ENCODE measurements around the gene FGFR4. TPM values are rescaled to one million over a fixed set of nuclear protein-coding genes. Genes with fewer than 3 reads are reported as not detected.

The FGFR4 gene
- polyA plus RNA-seq, 4 donors = 7.6 to 118 (median 39.7) TPM

- Histone ChIP-seq H3K27ac (ENCODE audit: low read depth in 1 of 3, low read length in 2 of 3) (peak overlapping the region; percentile 56 to 90 (median 75)), H3K4me1 (ENCODE audit: control insufficient read depth in 3 of 3, insufficient read depth in 2 of 3, low read depth in 1 of 3, low read length in 2 of 3) (peaks cover 5 to 28% (median 17%) of the 10 kb centered on the region in 3 donors), H3K27me3 (ENCODE audit: control insufficient read depth in 3 of 3, insufficient read depth in 3 of 3, low read length in 3 of 3) (no peaks in the 10 kb centered on the region), H3K4me3 (ENCODE audit: low read depth in 1 of 3, low read length in 3 of 3) (peak overlapping the region; percentile 65 to 77 (median 72)), H3K36me3 (ENCODE audit: control insufficient read depth in 3 of 3, insufficient read depth in 2 of 3, low read depth in 1 of 3, low read length in 3 of 3) (peaks cover 0 to 20% (median 2%) of the 10 kb centered on the region in 3 donors), H3K9me3 (ENCODE audit: control insufficient read depth in 2 of 2, insufficient read depth in 1 of 2, low read depth in 1 of 2, low read length in 1 of 2) (no peaks in the 10 kb centered on the region)
- FAIRE-seq = no peak
- DNase-seq = peak; percentile 54 to 90
- WGBS, 3 donors = 0 to 1% (median 0%) methylated on average over 42 to 83 of the region's 83 CpGs
These were observed 47.4 kb downstream of the FGFR4 start for GRCh38 chr5:177133853-177134696.

- Histone ChIP-seq H3K27ac (ENCODE audit: low read depth in 1 of 3, low read length in 2 of 3) (peak overlapping the region; percentile 56 to 90 (median 75)), H3K9me3 (ENCODE audit: control insufficient read depth in 2 of 2, insufficient read depth in 1 of 2, low read depth in 1 of 2, low read length in 1 of 2) (no peaks in the 10 kb centered on the region), H3K4me3 (ENCODE audit: low read depth in 1 of 3, low read length in 3 of 3) (peak overlapping the region; percentile 65 to 77 (median 72)), H3K4me1 (ENCODE audit: control insufficient read depth in 3 of 3, insufficient read depth in 2 of 3, low read depth in 1 of 3, low read length in 2 of 3) (peaks cover 5 to 28% (median 17%) of the 10 kb centered on the region in 3 donors), H3K36me3 (ENCODE audit: control insufficient read depth in 3 of 3, insufficient read depth in 2 of 3, low read depth in 1 of 3, low read length in 3 of 3) (peaks cover 0 to 23% (median 2%) of the 10 kb centered on the region in 3 donors), H3K27me3 (ENCODE audit: control insufficient read depth in 3 of 3, insufficient read depth in 3 of 3, low read length in 3 of 3) (no peaks in the 10 kb centered on the region)
- no peak for FAIRE-seq
- 10 to 15% (median 11%) methylated on average over 13 of the region's 13 CpGs for WGBS, 3 donors
- no peak for DNase-seq
These were observed 48.0 kb downstream of the FGFR4 start for GRCh38 chr5:177134697-177135225.

GRCh38 chr5:177140312-177140711, 53.6 kb downstream of the FGFR4 start:
- Histone ChIP-seq H3K9me3 (ENCODE audit: control insufficient read depth in 2 of 2, insufficient read depth in 1 of 2, low read depth in 1 of 2, low read length in 1 of 2) (no peaks in the 10 kb centered on the region), H3K4me3 (ENCODE audit: low read depth in 1 of 3, low read length in 3 of 3) (no peak overlapping the region), H3K4me1 (ENCODE audit: control insufficient read depth in 3 of 3, insufficient read depth in 2 of 3, low read depth in 1 of 3, low read length in 2 of 3) (peaks cover 0 to 13% (median 11%) of the 10 kb centered on the region in 3 donors), H3K27ac (ENCODE audit: low read depth in 1 of 3, low read length in 2 of 3) (no peak overlapping the region), H3K36me3 (ENCODE audit: control insufficient read depth in 3 of 3, insufficient read depth in 2 of 3, low read depth in 1 of 3, low read length in 3 of 3) (peaks cover 3 to 43% (median 4%) of the 10 kb centered on the region in 3 donors), H3K27me3 (ENCODE audit: control insufficient read depth in 3 of 3, insufficient read depth in 3 of 3, low read length in 3 of 3) (no peaks in the 10 kb centered on the region)
- no peak for DNase-seq
- 76 to 92% (median 86%) methylated on average over 2 of the region's 2 CpGs for WGBS, 3 donors
- no peak for FAIRE-seq

DNA sequence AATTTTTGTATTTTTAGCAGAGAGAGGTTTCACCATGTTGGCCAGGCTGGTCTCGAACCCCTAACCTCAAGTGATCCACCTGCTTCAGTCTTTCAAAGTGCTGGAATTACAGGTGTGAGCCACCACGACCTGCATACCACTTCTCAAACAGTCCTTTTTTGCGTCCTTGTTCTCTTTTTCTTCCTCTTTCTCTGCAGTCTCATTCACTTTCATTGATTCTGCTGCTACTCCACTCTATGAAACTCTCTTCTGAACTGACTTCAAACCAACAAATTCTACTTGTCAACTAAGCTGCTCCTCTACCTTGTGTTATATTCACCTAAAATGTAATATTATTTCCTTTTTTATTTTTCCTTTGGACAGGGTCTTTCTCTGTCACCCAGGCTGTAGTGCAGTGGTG, 54.8 kb downstream of the FGFR4 start:
- Histone ChIP-seq H3K4me3 (ENCODE audit: low read depth in 1 of 3, low read length in 3 of 3) (no peak overlapping the region), H3K4me1 (ENCODE audit: control insufficient read depth in 3 of 3, insufficient read depth in 2 of 3, low read depth in 1 of 3, low read length in 2 of 3) (peaks cover 0 to 3% (median 3%) of the 10 kb centered on the region in 3 donors), H3K36me3 (ENCODE audit: control insufficient read depth in 3 of 3, insufficient read depth in 2 of 3, low read depth in 1 of 3, low read length in 3 of 3) (peaks cover 3 to 50% (median 4%) of the 10 kb centered on the region in 3 donors), H3K27ac (ENCODE audit: low read depth in 1 of 3, low read length in 2 of 3) (no peak overlapping the region), H3K27me3 (ENCODE audit: control insufficient read depth in 3 of 3, insufficient read depth in 3 of 3, low read length in 3 of 3) (no peaks in the 10 kb centered on the region), H3K9me3 (ENCODE audit: control insufficient read depth in 2 of 2, insufficient read depth in 1 of 2, low read depth in 1 of 2, low read length in 1 of 2) (no peaks in the 10 kb centered on the region)
- no peak for DNase-seq
- 80 to 83% (median 81%) methylated on average over 3 of the region's 3 CpGs for WGBS, 3 donors
- no peak for FAIRE-seq

- no peak for FAIRE-seq
- H3K4me3 ChIP-seq (ENCODE audit: low read depth in 1 of 3, low read length in 3 of 3) = no peak overlapping the region
- H3K4me1 ChIP-seq (ENCODE audit: control insufficient read depth in 3 of 3, insufficient read depth in 2 of 3, low read depth in 1 of 3, low read length in 2 of 3) = no peaks in the 10 kb centered on the region
- no peak for DNase-seq
- H3K9me3 ChIP-seq (ENCODE audit: control insufficient read depth in 2 of 2, insufficient read depth in 1 of 2, low read depth in 1 of 2, low read length in 1 of 2) = no peaks in the 10 kb centered on the region
- 82 to 91% (median 90%) methylated on average over 2 of the region's 2 CpGs for WGBS, 3 donors
- H3K27ac ChIP-seq (ENCODE audit: low read depth in 1 of 3, low read length in 2 of 3) = no peak overlapping the region
- peaks cover 3 to 53% (median 7%) of the 10 kb centered on the region in 3 donors for H3K36me3 ChIP-seq (ENCODE audit: control insufficient read depth in 3 of 3, insufficient read depth in 2 of 3, low read depth in 1 of 3, low read length in 3 of 3)
- no peaks in the 10 kb centered on the region for H3K27me3 ChIP-seq (ENCODE audit: control insufficient read depth in 3 of 3, insufficient read depth in 3 of 3, low read length in 3 of 3)
These were observed 55.4 kb downstream of the FGFR4 start for GRCh38 chr5:177142098-177142611.

- H3K27ac ChIP-seq (ENCODE audit: low read depth in 1 of 3, low read length in 2 of 3) = no peak overlapping the region
- H3K9me3 ChIP-seq (ENCODE audit: control insufficient read depth in 2 of 2, insufficient read depth in 1 of 2, low read depth in 1 of 2, low read length in 1 of 2) = no peaks in the 10 kb centered on the region
- DNase-seq (no peak), FAIRE-seq (no peak)
- no peaks in the 10 kb centered on the region for H3K4me1 ChIP-seq (ENCODE audit: control insufficient read depth in 3 of 3, insufficient read depth in 2 of 3, low read depth in 1 of 3, low read length in 2 of 3)
- H3K36me3 ChIP-seq (ENCODE audit: control insufficient read depth in 3 of 3, insufficient read depth in 2 of 3, low read depth in 1 of 3, low read length in 3 of 3) = peaks cover 3 to 57% (median 8%) of the 10 kb centered on the region in 3 donors
- H3K27me3 ChIP-seq (ENCODE audit: control insufficient read depth in 3 of 3, insufficient read depth in 3 of 3, low read length in 3 of 3) = no peaks in the 10 kb centered on the region
- no peak overlapping the region for H3K4me3 ChIP-seq (ENCODE audit: low read depth in 1 of 3, low read length in 3 of 3)
- 86 to 95% (median 91%) methylated on average over 1 of the region's 1 CpG for WGBS, 3 donors
These were observed 56.1 kb downstream of the FGFR4 start for GRCh38 chr5:177142778-177143177.

DNA sequence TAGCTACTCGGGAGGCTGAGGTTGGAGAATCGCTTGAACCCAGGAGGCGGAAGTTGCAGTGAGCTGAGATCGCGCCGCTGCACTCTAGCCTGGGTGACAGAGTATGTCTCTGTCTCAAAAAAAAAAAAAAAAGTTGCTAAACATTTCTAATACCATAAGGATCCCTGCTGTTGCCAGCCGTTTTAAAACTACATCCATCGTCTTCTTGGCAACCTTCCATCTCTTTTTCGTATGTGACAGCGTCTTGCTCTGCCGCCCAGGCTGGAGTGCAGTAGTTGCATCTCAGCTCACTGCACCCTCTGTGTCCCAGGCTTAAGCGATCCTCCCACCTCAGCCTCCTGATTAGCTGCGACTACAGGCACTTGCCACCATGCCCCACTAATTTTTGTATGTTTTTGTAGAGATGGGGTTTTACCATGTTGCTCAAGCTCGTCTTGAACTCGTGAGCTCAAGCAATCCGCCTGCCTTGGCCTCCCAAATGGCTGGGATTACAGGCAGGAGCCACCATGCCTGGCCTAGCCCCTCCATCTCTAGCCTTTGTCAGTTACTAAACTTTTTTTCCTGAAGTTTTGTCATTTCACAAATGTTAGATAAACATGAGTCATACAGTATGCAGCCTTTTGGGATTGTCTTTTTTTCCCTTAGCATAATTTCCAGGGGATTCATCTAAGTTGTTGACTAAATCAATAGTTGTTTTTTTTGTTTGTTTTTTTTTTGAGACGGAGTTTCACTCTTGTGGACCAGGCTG, 60.4 kb downstream of the FGFR4 start:
- H3K36me3 ChIP-seq (ENCODE audit: control insufficient read depth in 3 of 3, insufficient read depth in 2 of 3, low read depth in 1 of 3, low read length in 3 of 3) = peaks cover 0 to 74% (median 9%) of the 10 kb centered on the region in 3 donors
- no peak overlapping the region for H3K4me3 ChIP-seq (ENCODE audit: low read depth in 1 of 3, low read length in 3 of 3)
- H3K27ac ChIP-seq (ENCODE audit: low read depth in 1 of 3, low read length in 2 of 3) = no peak overlapping the region
- no peaks in the 10 kb centered on the region for H3K27me3 ChIP-seq (ENCODE audit: control insufficient read depth in 3 of 3, insufficient read depth in 3 of 3, low read length in 3 of 3)
- no peak for DNase-seq
- no peaks in the 10 kb centered on the region for H3K4me1 ChIP-seq (ENCODE audit: control insufficient read depth in 3 of 3, insufficient read depth in 2 of 3, low read depth in 1 of 3, low read length in 2 of 3)
- FAIRE-seq = no peak
- WGBS, 3 donors = 85 to 95% (median 90%) methylated on average over 17 of the region's 17 CpGs
- H3K9me3 ChIP-seq (ENCODE audit: control insufficient read depth in 2 of 2, insufficient read depth in 1 of 2, low read depth in 1 of 2, low read length in 1 of 2) = no peaks in the 10 kb centered on the region
